IMR-90 (cell line): ENCODE measurements around the gene LRRC26. TPM values are rescaled to one million over a fixed set of nuclear protein-coding genes. Genes with fewer than 3 reads are reported as not detected.

Experiments
- ATAC-seq: fragments of 200-7000 bp; cut with Tn5 transposase; 2 replicates; pipeline ENCODE4 v1.9.1; 2020; ENCODE audit warnings: low read depth, mild to moderate bottlenecking, moderate library complexity
- BruUV-seq: library from RNA; stranded (reverse); fragments of 400-500 nt; replicated peaks from 2 replicates; lab custom pipeline; 2021; lab: Mats Ljungman, UMichigan
- CTCF ChIA-PET: fragments of 300-600 bp; formaldehyde crosslinking; extraction: SDS; loops from one replicate; lab custom pipeline; 2021; ENCODE audit warnings: antibody characterized with exemption; lab: Yijun Ruan, JAX
- POLR2A ChIA-PET: fragments of 300-600 bp; sonication (Branson Sonifier 250); formaldehyde crosslinking; loops from one replicate; lab custom pipeline; 2022; ENCODE audit warnings: antibody characterized with exemption; ENCODE audit not compliant: unreplicated experiment; lab: Charles Lee
- DNase-seq: peaks from one replicate; pipeline ENCODE4 v3.0.0; 2013
- H2AFZ ChIP-seq: replicated peaks from 2 replicates; pipeline ENCODE3; 2013; ENCODE audit warnings: low read length, mild to moderate bottlenecking; ENCODE audit not compliant: poor library complexity
- H2AK5ac ChIP-seq: 2 replicates; pipeline ENCODE4 v1.6.1; 2013; ENCODE audit warnings: low read depth, low read length, inconsistent platforms
- H2AK9ac ChIP-seq: replicated peaks from 2 replicates; pipeline ENCODE3; 2013; ENCODE audit warnings: mild to moderate bottlenecking, low read depth, low read length, moderate library complexity; ENCODE audit not compliant: poor library complexity
- H2BK120ac ChIP-seq: 2 replicates; pipeline ENCODE4 v1.6.1; 2013; ENCODE audit warnings: low read depth, low read length, inconsistent platforms
- H2BK15ac ChIP-seq: 3 replicates; pipeline ENCODE4 v1.6.1; 2013; ENCODE audit warnings: low read depth, low read length, inconsistent platforms
- H2BK20ac ChIP-seq: 2 replicates; pipeline ENCODE4 v1.6.1; 2013; ENCODE audit warnings: low read depth, mild to moderate bottlenecking, inconsistent platforms, low read length, moderate library complexity
- H2BK5ac ChIP-seq: 2 replicates; pipeline ENCODE4 v1.6.1; 2013; ENCODE audit warnings: mild to moderate bottlenecking, low read depth, low read length, inconsistent platforms; ENCODE audit not compliant: poor library complexity, severe bottlenecking
- H3K14ac ChIP-seq: replicated peaks from 2 replicates; pipeline ENCODE4 v1.6.1; 2013; ENCODE audit warnings: low read depth, low read length, inconsistent platforms
- H3K18ac ChIP-seq: 2 replicates; pipeline ENCODE4 v1.6.1; 2013; ENCODE audit warnings: low read depth, low read length, control low read depth
- H3K23ac ChIP-seq: 2 replicates; pipeline ENCODE4 v1.6.1; 2013; ENCODE audit warnings: low read depth, low read length, inconsistent platforms
- H3K27ac ChIP-seq: 2 replicates; pipeline ENCODE4 v1.5.1; 2013; ENCODE audit warnings: mild to moderate bottlenecking, control low read depth, low read length; ENCODE audit not compliant: insufficient read depth
- H3K27me3 ChIP-seq: 2 replicates; pipeline ENCODE4 v1.6.1; 2013; ENCODE audit warnings: low read length; ENCODE audit not compliant: control insufficient read depth, insufficient read depth
- H3K36me3 ChIP-seq: 2 replicates; pipeline ENCODE4 v1.6.1; 2013; ENCODE audit warnings: low read length, mixed read lengths; ENCODE audit not compliant: control insufficient read depth, insufficient read depth
- H3K4ac ChIP-seq: 2 replicates; pipeline ENCODE4 v1.6.1; 2013; ENCODE audit warnings: low read depth, low read length, inconsistent platforms
- H3K4me1 ChIP-seq: 2 replicates; pipeline ENCODE4 v1.6.1; 2013; ENCODE audit warnings: low read length, mixed read lengths; ENCODE audit not compliant: control insufficient read depth, insufficient read depth
- H3K4me2 ChIP-seq: 2 replicates; pipeline ENCODE4 v1.6.1; 2013; ENCODE audit warnings: low read depth, mild to moderate bottlenecking, control low read depth, low read length, moderate library complexity
- H3K4me3 ChIP-seq: 2 replicates; pipeline ENCODE4 v1.5.1; 2013; ENCODE audit warnings: low read depth, mild to moderate bottlenecking, control low read depth, low read length, moderate library complexity; ENCODE audit not compliant: insufficient read depth
- H3K56ac ChIP-seq: 2 replicates; pipeline ENCODE4 v1.6.1; 2013; ENCODE audit warnings: low read length, inconsistent platforms; ENCODE audit not compliant: insufficient read depth; ENCODE audit errors: extremely low read depth
- H3K79me1 ChIP-seq, 2 experiments: 2 replicates each; pipeline ENCODE4 v1.6.1; 2013; ENCODE audit warnings: low read length in 2 of 2, inconsistent platforms in 1 of 2, low read depth in 1 of 2
- H3K9ac ChIP-seq: 2 replicates; pipeline ENCODE4 v1.6.1; 2013; ENCODE audit warnings: low read depth, low read length, control low read depth
- H3K9me1 ChIP-seq: 2 replicates; pipeline ENCODE4 v1.6.1; 2013; ENCODE audit warnings: low read length, inconsistent platforms; ENCODE audit not compliant: insufficient read depth
- H3K9me3 ChIP-seq: 2 replicates; pipeline ENCODE4 v1.6.1; 2013; ENCODE audit warnings: low read length; ENCODE audit not compliant: control insufficient read depth, insufficient read depth
- H4K20me1 ChIP-seq: 2 replicates; pipeline ENCODE4 v1.6.1; 2013; ENCODE audit warnings: low read length, inconsistent platforms; ENCODE audit not compliant: insufficient read depth
- H4K5ac ChIP-seq: 2 replicates; pipeline ENCODE4 v1.6.1; 2013; ENCODE audit warnings: mild to moderate bottlenecking, low read depth, low read length, control low read depth
- H4K8ac ChIP-seq, 2 experiments: 2 replicates each; pipeline ENCODE4 v1.6.1; 2013; ENCODE audit warnings: low read depth in 2 of 2, low read length in 2 of 2, control low read depth in 1 of 2, inconsistent platforms in 1 of 2
- H4K91ac ChIP-seq: 2 replicates; pipeline ENCODE4 v1.6.1; 2013; ENCODE audit warnings: low read depth, low read length, inconsistent platforms; ENCODE audit not compliant: insufficient read depth
- CHD1 ChIP-seq: IDR thresholded peaks from 2 replicates; pipeline ENCODE4 v1.6.1; 2012; ENCODE audit warnings: low read depth, low read length, improper control_type of control experiment
- FOS ChIP-seq: fragments of 150-350 bp; IDR thresholded peaks from 2 replicates; pipeline ENCODE4 v1.6.1; 2016; ENCODE audit warnings: low read depth, low read length
- MXI1 ChIP-seq: IDR thresholded peaks from 2 replicates; pipeline ENCODE4 v1.6.1; 2012; ENCODE audit warnings: low read depth, mild to moderate bottlenecking, low read length, moderate library complexity, borderline replicate concordance
- RFX5 ChIP-seq: IDR thresholded peaks from 2 replicates; pipeline ENCODE4 v1.8.0; 2012; ENCODE audit warnings: low read depth, mild to moderate bottlenecking, low read length, moderate library complexity
- SMC3 ChIP-seq: fragments of 150-350 bp; IDR thresholded peaks from 2 replicates; pipeline ENCODE4 v1.6.1; 2016; ENCODE audit warnings: low read depth, mild to moderate bottlenecking, antibody characterized with exemption, low read length, moderate library complexity
- WGBS, 2 experiments: methylation state at CpG; one replicate each; pipeline versions ENCODE4 v1.1.5 to v1.1.7; 2013; ENCODE audit warnings: missing lambda C conversion rate in 2 of 2; ENCODE audit not compliant: insufficient read length in 1 of 2; ENCODE audit errors: extremely low coverage in 2 of 2; 5-methylcytosine and 5-hydroxymethylcytosine counted together
- dilution Hi-C: fragments of 300-500 bp; cut with HindIII; formaldehyde crosslinking; loops from one replicate; pipeline ENCODE4 v1.14.3; 2018; ENCODE audit warnings: low sequenced_read_pairs; ENCODE audit not compliant: unreplicated experiment
- in situ Hi-C: fragments of 300-500 bp; cut with MboI; formaldehyde crosslinking; loops from 3 replicates; pipeline ENCODE4 v1.14.3; 2019; ENCODE audit warnings: low sequenced_read_pairs, inconsistent platforms, mixed read lengths
- intact Hi-C: fragments of 100-400 bp; cut with micrococcal nuclease; formaldehyde crosslinking; loops from 2 replicates; pipeline ENCODE4 v1.10.0; 2022
- polyA plus RNA-seq, 3 experiments: library from polyadenylated mRNA; depleted of rRNA; stranded (reverse); fragments of >200 nt; gene quantifications; 2 replicates each; pipeline ENCODE4 v1.2.3, GENCODE V29; 2012; ENCODE audit warnings: low replicate concordance in 1 of 3
- total RNA-seq: library from RNA; depleted of rRNA; stranded (reverse); fragments of >200 nt; gene quantifications from 2 replicates; pipeline ENCODE4 v1.2.3, GENCODE V29; 2012

The LRRC26 gene
- total and polyA plus RNA-seq, 2 of the 4 experiments (the other 2 are of a cell fraction), result not detected

DNA sequence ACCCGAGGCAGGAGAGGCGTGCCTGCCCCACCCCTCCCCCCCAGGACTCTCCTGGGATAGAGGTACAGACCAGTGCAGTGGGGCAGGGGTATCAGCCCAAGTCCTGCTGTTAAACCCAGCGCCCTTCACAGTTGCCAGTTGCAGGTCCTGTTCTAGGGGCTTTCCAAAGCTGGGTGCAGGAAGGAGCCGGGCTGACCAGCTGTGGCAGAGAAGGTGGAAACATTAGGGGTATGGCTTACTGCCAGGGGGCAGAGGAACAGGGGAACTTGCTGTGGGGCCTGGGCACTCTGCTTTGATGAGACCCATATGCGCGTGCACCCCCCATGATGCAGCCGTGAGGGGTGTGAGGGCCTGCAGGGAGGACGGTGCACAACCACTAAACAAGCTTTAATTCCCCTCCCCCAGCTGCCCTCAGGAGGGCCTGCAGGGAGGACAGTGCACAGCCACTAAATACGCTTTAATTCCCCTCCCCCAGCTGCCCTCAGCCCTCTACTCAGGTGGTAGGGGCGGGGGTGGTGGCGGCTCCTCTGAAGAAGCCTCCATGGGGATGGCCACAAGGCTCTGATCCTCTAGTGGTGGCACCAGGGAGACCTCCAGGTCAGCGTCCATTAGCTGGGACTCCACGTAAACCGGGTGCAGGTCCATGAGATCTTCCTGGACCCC, 766 bp upstream of the LRRC26 start:
- dilution Hi-C loops, result no loop called here
- CTCF ChIA-PET, result no interaction called here
- Histone ChIP-seq H2BK120ac (no peak overlapping the region), H3K4ac (no peak overlapping the region), H2BK15ac (no peak overlapping the region), H2AK9ac (no peak overlapping the region), H2BK5ac (no peak overlapping the region), H3K9ac (no peak overlapping the region), H3K9me3 (no peaks in the 10 kb centered on the region), H3K14ac (no peak overlapping the region), H3K27me3 (peaks cover 63% of the 10 kb centered on the region), H3K4me2 (no peak overlapping the region), H4K91ac (no peak overlapping the region), H3K27ac (no peak overlapping the region), H3K9me1 (no peaks in the 10 kb centered on the region), H3K18ac (no peak overlapping the region), H4K5ac (no peak overlapping the region), H2AK5ac (no peak overlapping the region), H2AFZ (no peak overlapping the region), H3K56ac (no peak overlapping the region), H3K4me1 (peaks cover 4% of the 10 kb centered on the region; the same call in 1 of the 2 replicates), H3K36me3 (no peaks in the 10 kb centered on the region), H3K4me3 (no peak overlapping the region), H3K79me1 (no peaks in the 10 kb centered on the region), H4K20me1 (no peaks in the 10 kb centered on the region), H4K8ac (no peak overlapping the region), H2BK20ac (no peak overlapping the region), H3K23ac (no peak overlapping the region)
- TF ChIP-seq CHD1 (no peak), SMC3 (no peak), RFX5 (no peak), FOS (no peak), MXI1 (no peak)
- DNase-seq (no peak), ATAC-seq (no peak)
- intact Hi-C loops, result no loop called here
- POLR2A ChIA-PET, result no interaction called here
- in situ Hi-C loops, result no loop called here
- BruUV-seq, result no TSS peak
- WGBS, 2 experiments, result 17% methylated on average over 1 of the region's 14 CpGs; no CpG with 5 or more reads in 1 of the 2 experiments
